Measurements from ENCODE around the gene ADAMTS17.

Gene ADAMTS17

GRCh38 chr15:100247228-100248225 lies 94.2 kb downstream of the ADAMTS17 start:
- DNase-seq: no peak

GRCh38 chr15:100245855-100246254 lies 95.9 kb downstream of the ADAMTS17 start:
- DNase-seq: no peak

- no peak for DNase-seq
These were observed 96.3 kb downstream of the ADAMTS17 start for GRCh38 chr15:100245487-100245820.

GRCh38 chr15:100244796-100245486 lies 96.8 kb downstream of the ADAMTS17 start:
- DNase-seq: no peak

DNA sequence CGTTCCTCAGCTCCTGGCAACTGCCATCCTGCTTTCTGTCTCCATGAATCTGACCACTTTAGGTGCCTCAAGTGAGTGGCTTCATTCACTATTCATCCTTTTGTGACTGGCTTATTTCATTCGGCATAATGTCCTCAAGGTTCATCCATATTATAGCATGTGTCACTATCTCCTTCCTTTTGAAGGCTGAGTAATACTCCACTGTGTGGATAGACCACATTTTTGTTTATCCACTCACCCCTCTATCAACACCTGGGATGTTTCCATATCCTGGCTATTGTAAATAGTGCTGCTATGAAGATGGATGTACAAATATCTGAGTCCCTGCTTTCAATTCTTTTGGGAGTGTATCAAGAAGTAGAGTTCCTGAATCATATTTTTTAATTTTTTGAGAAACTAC lies 98.8 kb downstream of the ADAMTS17 start:
- DNase-seq: no peak

DNA sequence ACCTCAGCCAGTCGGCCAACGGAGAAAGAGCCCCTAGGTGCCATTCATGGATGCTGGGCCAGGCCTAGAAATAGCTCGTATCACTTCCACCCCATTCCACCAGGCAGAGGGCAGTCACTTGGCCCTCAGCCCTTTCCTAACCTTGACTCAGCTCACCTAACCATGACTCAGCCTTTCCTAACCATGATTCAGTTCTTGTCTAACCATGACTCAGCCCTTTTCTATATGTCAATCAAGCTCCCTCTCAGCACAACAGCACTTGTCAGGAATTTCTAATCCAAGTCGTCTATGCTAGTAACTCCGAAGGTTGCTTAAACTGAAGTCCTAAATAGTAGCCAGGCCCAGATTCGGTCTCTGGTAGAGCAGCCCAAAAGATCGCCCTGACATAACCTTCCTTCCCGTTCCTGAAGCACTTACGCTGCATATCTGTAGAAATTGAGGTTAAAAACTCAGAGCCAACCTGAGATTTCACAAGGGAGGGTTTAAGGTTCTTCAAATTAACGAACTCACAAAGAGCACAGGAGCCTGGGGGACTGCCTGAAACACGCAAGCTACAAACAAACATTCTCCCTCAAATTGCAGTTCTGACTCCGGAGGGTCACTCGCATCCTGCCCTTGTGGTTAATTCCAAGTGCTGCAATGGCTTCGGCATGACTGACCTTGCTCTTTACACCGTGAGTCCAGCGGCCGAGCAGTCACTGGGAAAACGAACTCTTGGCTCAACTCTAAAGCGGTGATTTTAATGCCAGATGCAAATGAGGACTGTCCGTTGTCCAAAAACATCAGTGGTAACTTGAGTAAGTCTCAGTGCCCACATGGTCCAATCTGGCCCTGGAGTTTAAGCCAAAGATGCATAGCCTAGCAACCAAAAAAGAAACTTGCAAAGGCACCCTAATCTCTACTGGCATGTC lies 99.9 kb downstream of the ADAMTS17 start:
- DNase-seq: no peak

GRCh38 chr15:100236981-100237720 lies 104.6 kb downstream of the ADAMTS17 start:
- no peak for DNase-seq

GRCh38 chr15:100235030-100235617 lies 106.7 kb downstream of the ADAMTS17 start:
- no peak for DNase-seq

DNA sequence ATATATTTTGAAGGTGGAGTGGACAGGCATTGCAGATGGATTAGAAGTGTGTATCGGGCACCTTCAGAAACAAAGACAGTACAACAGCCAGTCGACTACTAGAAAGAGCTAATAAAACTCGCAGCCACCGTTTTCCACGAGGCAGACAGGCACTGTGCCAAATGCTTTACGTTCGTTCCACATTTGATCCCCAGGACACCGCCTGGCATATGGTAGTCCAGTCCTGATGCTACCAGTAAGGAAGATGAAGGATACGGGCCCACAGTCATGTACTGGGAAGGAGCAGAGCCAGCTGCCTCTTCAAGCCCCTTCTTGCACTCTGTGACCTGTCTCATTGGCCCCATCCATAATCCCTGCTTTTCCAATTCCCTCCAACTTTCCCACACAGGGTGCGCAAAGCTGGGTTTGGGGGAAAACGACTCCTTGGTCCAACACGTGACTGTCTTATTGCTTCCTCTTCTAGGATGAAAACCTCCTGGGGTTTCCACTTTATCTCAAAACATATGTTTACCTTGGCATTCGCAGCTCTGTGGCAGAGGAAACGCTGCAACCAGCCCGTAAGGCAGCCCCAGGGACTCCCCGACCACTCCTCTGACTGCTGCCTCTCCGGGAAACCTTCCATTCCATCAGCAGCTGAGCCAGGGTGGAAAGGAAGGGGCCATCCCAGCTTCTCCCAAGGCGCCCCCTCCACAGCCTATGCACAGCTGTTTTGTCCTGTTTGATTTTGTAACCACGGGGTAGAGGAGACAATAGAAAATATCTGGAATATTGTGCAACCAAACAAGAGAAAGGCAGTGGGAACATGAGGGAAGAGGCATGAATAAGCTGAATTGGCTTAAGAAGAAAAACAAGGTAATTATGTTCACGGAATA lies 107.4 kb downstream of the ADAMTS17 start:
- no peak for DNase-seq

GRCh38 chr15:100230784-100231183 lies 111.0 kb downstream of the ADAMTS17 start:
- no peak for DNase-seq

GRCh38 chr15:100229181-100230163 lies 112.3 kb downstream of the ADAMTS17 start:
- no peak for DNase-seq

DNA sequence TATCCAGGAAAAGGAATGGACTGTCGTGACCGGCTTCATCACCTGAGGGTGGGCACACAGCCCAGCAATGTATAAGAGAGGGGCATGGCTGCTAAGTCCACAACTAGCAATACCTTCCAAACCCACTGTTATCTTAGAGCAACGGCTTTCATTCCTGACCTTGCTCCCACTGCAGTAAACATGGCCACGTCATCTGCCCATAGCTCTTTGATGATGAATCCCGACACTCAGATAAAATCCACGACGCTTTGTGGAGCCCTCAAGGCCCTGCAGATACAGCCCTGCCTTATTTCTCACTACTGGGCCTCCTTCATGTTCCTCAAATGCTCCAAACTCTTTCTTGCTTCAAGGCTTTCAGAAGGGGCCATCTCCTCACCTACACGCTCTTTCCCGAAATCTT lies 114.0 kb downstream of the ADAMTS17 start:
- no peak for DNase-seq

GRCh38 chr15:100226107-100226506 lies 115.7 kb downstream of the ADAMTS17 start:
- no peak for DNase-seq

- DNase-seq: no peak
These were observed 117.3 kb downstream of the ADAMTS17 start for GRCh38 chr15:100224206-100225185.

- DNase-seq: no peak
These were observed 119.4 kb downstream of the ADAMTS17 start for GRCh38 chr15:100222349-100222715.

DNA sequence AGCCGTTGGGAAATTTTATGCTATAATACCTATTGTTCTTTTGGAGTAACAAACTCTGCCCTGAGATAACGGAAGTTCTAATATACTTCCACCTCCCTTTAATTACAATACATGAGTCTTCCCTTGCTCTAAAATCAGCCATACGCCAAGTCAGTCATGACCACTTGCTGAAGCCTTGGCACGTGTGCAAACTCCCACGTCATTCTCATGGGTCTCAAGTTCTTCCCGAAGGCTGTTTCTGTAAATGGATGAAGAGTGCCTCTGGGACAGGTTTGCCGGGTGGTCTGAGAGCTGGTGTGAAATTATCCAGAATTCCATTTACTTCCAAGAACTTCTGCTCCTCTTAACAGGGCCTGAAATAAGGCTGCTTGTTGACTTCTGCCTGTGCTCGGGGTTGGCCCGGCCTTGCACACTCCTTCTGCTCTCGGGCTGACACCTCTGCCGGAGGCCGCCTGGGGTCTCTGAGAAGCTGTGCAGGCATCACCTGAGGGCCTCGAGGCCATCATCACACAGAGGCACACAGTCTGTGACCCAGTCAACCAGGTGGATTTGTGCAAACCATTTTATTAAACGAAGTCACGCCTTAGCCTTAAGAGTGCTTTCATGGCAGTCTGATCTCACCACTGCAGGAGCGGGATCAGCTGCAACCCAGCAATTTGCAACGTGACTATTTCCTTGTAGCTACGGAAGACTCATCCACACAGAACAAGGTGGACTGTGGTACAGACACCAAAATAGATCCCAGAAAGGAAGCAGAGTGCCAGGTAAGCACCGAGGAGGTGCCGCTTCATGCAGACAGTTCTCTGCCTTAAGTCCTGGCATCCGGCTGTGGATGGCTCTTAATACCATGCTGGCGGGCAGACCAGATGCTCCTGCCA lies 120.1 kb downstream of the ADAMTS17 start:
- no peak for DNase-seq

- no peak for DNase-seq
These were observed 121.6 kb downstream of the ADAMTS17 start for GRCh38 chr15:100220058-100220768.
